SK-N-SH (cell line): ENCODE data around the gene SRGAP3.

Experiments
- CTCF ChIP-seq: fragments of 200-600 bp; sonication (generic); IDR thresholded peaks from 2 replicates; pipeline ENCODE4 v1.6.1; 2017; ENCODE audit warnings: antibody characterized with exemption, mild to moderate bottlenecking, moderate library complexity
- MXI1 ChIP-seq: IDR thresholded peaks from 2 replicates; pipeline ENCODE4 v1.6.1; 2012; ENCODE audit warnings: mild to moderate bottlenecking, low read depth, low read length, improper control_type of control experiment
- POLR2AphosphoS5 ChIP-seq: IDR thresholded peaks from 2 replicates; pipeline ENCODE4 v1.6.1; 2012; ENCODE audit warnings: low read depth, low read length
- REST ChIP-seq: IDR thresholded peaks from 2 replicates; pipeline ENCODE4 v1.6.1; 2012; ENCODE audit warnings: mild to moderate bottlenecking, low read depth, low read length, moderate library complexity
- RFX5 ChIP-seq: IDR thresholded peaks from 2 replicates; pipeline ENCODE4 v1.6.1; 2012; ENCODE audit warnings: mild to moderate bottlenecking, improper control_type of control experiment, low read length

GRCh38 chr3:9040996-9041395 is 208.4 kb downstream of the SRGAP3 start:
- TF ChIP-seq CTCF (no peak), MXI1 (no peak), POLR2AphosphoS5 (no peak), REST (no peak), RFX5 (no peak)
